Liver (tissue), 3 donors: Measurements from ENCODE around the gene PLCD1.
A peak's percentile ranks its signal among the peaks of the same experiment; 100 is the strongest.

Experiments used
- CTCF ChIP-seq: fragments of 150-350 bp; IDR thresholded peaks from 2 replicates; pipeline ENCODE4 v1.5.1; 2017; ENCODE audit warnings: improper control_type of control experiment, low read depth, low read length; ENCODE audit not compliant: missing input control
- FOXA1 ChIP-seq: IDR thresholded peaks from 2 replicates; pipeline ENCODE4 v1.6.1; 2016; ENCODE audit warnings: antibody characterized with exemption
- MAX ChIP-seq: IDR thresholded peaks from 2 replicates; pipeline ENCODE4 v1.6.1; 2016; ENCODE audit warnings: antibody characterized with exemption
- RAD21 ChIP-seq, 2 donors: IDR thresholded peaks; 2 replicates each; pipeline ENCODE4 v1.6.1; 2016; ENCODE audit warnings: antibody characterized with exemption in 2 of 2, mild to moderate bottlenecking in 2 of 2
- YY1 ChIP-seq: IDR thresholded peaks from 2 replicates; pipeline ENCODE4 v1.6.1; 2016; ENCODE audit warnings: antibody characterized with exemption, mild to moderate bottlenecking
- ZBTB33 ChIP-seq: IDR thresholded peaks from 2 replicates; pipeline ENCODE4 v1.6.1; 2016; ENCODE audit warnings: antibody characterized with exemption
- donor health status: healthy.
- donor health status: healthy.

- TF ChIP-seq CTCF: no peak
- TF ChIP-seq ZBTB33: no peak
- TF ChIP-seq FOXA1: no peak
- TF ChIP-seq MAX: no peak
- TF ChIP-seq RAD21 (IDR thresholded peaks at IDR 0.05): peak in 1 of 2 donors; percentile 7
- TF ChIP-seq YY1: no peak
These were observed at the start of gene PLCD1 for GRCh38 chr3:38029400-38030125.
